ENCODE measurements around the gene RRP9.
A peak's percentile ranks its signal among the peaks of the same experiment; 100 is the strongest.

RRP9 gene

DNA sequence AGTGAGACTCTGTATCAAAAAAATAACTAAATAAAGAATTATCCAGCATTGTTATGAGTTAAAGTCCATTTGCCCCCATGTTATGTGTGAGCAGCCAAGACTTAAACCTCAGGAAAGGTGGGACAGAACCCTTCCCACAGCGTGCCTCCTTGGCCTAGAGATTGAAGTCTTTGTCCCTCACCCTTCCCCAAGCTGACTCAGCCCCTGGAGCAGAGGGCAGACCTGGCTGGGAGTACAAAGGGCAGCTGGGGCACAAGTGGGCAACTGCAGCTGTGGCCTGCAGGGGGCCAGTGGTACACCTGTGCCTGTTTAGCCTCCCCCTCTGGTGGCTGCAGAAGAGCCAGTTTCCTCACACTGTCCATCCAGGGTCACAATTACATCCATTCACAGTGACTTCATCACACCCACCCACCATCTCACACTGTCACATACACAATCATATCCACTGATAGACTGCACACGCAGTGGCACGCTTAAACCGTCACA lies 40.7 kb upstream of the RRP9 start:
- Histone ChIP-seq H3K79me2 (ENCODE audit: control insufficient read depth, insufficient read depth, low read length, unreplicated experiment) (peaks cover 13% of the 10 kb centered on the region), H2AFZ (ENCODE audit: low read length, unreplicated experiment) (peak overlapping the region; percentile 40), H3K27ac (ENCODE audit: low read depth, low read length) (peak overlapping the region; percentile 77), H3K4me1 (ENCODE audit: control insufficient read depth, insufficient read depth, low read length, unreplicated experiment) (peaks cover 14% of the 10 kb centered on the region), H3K4me3 (ENCODE audit: low read depth, low read length) (peak overlapping the region; percentile 85), H3K36me3 (ENCODE audit: insufficient read depth, low read length) (no peaks in the 10 kb centered on the region), H3K27me3 (ENCODE audit: insufficient read depth, low read length) (no peaks in the 10 kb centered on the region)

DNA sequence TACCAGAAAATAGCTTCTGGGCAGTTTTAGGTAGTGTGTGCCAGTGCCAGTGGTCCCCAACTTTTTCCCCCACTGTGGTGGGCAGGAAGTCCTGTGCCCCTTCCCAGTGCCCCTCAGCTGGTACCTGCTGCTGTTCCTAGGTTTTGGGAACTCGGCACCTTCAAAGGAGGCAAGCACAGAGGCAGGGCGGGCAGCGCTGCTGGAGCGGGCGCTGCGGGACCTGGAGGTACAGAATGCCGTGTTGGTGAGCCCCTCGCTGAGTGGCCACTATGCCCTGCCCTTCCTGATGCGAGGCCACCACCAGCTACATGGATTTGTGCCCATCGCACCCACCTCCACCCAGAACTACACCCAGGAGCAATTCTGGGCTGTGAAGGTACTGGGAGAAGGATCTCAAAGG lies 38.5 kb upstream of the RRP9 start:
- Histone ChIP-seq H3K27me3 (ENCODE audit: insufficient read depth, low read length) (no peaks in the 10 kb centered on the region), H3K79me2 (ENCODE audit: control insufficient read depth, insufficient read depth, low read length, unreplicated experiment) (peaks cover 13% of the 10 kb centered on the region), H3K4me1 (ENCODE audit: control insufficient read depth, insufficient read depth, low read length, unreplicated experiment) (peaks cover 23% of the 10 kb centered on the region), H2AFZ (ENCODE audit: low read length, unreplicated experiment) (no peak overlapping the region), H3K36me3 (ENCODE audit: insufficient read depth, low read length) (no peaks in the 10 kb centered on the region), H3K4me3 (ENCODE audit: low read depth, low read length) (no peak overlapping the region), H3K27ac (ENCODE audit: low read depth, low read length) (no peak overlapping the region)

DNA sequence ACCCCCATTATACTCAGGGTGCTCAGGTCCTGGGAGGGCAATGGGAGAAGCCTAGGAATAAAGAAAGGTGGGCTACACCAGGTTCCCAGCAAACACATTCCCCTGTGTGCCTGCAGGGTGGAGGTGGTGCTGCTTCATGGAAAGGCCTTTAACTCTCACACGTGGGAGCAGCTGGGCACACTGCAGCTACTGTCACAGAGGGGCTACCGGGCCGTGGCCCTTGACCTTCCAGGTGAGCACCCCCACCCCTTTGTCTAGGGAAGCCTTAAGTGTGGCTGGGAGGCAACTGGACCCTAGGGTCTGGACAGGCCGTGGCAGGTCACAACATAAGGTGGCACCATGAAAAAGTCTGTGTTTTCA lies 36.4 kb upstream of the RRP9 start:
- no peaks in the 10 kb centered on the region for H3K27me3 ChIP-seq (ENCODE audit: insufficient read depth, low read length)
- no peaks in the 10 kb centered on the region for H3K36me3 ChIP-seq (ENCODE audit: insufficient read depth, low read length)
- H3K79me2 ChIP-seq (ENCODE audit: control insufficient read depth, insufficient read depth, low read length, unreplicated experiment), result peaks cover 11% of the 10 kb centered on the region
- H3K27ac ChIP-seq (ENCODE audit: low read depth, low read length), result no peak overlapping the region
- H3K4me3 ChIP-seq (ENCODE audit: low read depth, low read length), result no peak overlapping the region
- no peak overlapping the region for H2AFZ ChIP-seq (ENCODE audit: low read length, unreplicated experiment)
- H3K4me1 ChIP-seq (ENCODE audit: control insufficient read depth, insufficient read depth, low read length, unreplicated experiment), result peaks cover 23% of the 10 kb centered on the region

DNA sequence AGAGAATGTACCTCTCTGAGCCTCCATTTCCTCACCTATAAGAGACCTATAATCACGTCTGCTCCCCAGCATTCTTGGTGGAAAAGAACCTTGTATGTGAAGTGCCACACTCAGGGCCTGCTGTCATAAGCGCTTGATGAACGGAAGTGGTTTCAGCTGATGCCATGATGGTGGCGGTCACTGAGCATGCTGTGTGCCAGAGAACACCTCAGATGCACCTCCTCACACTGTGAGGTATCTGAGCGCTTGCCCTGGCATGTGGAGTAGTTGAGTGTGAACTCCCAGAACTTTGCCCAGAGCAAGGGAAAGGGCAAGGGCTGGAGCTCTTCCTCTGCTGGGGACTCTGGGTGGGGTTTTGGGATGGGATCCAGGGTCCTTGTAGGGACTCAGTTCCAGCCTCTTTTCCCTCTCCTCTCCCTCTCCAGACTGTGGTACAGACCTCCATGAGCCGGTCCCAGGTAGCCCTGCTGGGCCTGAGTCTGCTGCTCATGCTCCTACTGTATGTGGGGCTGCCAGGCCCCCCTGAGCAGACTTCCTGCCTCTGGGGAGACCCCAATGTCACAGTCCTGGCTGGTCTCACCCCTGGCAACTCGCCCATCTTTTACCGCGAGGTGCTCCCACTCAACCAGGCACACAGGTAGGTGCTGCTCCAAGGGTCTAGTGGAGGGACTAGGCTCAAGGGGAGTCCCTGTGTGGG lies 35.9 kb upstream of the RRP9 start:
- no peak overlapping the region for H3K27ac ChIP-seq (ENCODE audit: low read depth, low read length)
- H3K36me3 ChIP-seq (ENCODE audit: insufficient read depth, low read length), result no peaks in the 10 kb centered on the region
- H3K27me3 ChIP-seq (ENCODE audit: insufficient read depth, low read length), result no peaks in the 10 kb centered on the region
- peaks cover 11% of the 10 kb centered on the region for H3K79me2 ChIP-seq (ENCODE audit: control insufficient read depth, insufficient read depth, low read length, unreplicated experiment)
- peaks cover 23% of the 10 kb centered on the region for H3K4me1 ChIP-seq (ENCODE audit: control insufficient read depth, insufficient read depth, low read length, unreplicated experiment)
- no peak overlapping the region for H2AFZ ChIP-seq (ENCODE audit: low read length, unreplicated experiment)
- H3K4me3 ChIP-seq (ENCODE audit: low read depth, low read length), result no peak overlapping the region

DNA sequence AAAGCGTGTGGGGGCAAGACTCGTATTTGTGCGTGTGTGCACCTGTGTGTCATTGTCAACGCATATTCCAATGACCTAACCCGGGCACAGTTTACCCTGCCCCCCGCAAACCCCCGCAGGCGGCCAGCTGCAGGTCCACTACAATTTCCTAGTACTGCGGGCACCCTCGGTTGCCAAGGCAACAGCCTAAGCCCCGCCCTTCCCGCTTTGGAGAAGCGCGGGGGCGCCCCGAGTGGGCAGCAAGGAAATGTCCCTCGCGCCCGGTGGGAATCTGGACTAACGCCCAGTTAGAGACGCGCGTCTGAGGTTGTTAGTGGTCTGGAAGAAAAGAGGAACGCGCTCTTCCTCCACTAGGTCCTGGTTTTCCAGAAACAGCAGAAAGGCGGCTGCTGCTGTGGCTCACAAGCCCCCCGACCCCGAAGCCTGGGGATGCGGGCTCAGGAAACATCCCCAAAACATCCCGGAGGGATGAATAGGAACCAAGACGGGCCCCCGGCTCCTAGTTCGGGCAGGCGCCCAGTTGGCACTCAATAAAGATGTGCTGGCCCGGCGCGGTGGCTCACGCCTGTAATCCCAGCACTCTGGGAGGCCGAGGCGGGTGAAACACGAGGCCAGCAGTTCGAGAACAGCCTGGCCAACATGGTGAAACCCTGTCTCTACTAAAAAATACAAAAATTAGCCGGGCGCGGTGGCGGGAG lies 34.3 kb upstream of the RRP9 start:
- Histone ChIP-seq H3K27ac (ENCODE audit: low read depth, low read length) (no peak overlapping the region), H3K4me1 (ENCODE audit: control insufficient read depth, insufficient read depth, low read length, unreplicated experiment) (peaks cover 18% of the 10 kb centered on the region), H3K79me2 (ENCODE audit: control insufficient read depth, insufficient read depth, low read length, unreplicated experiment) (peaks cover 7% of the 10 kb centered on the region), H3K4me3 (ENCODE audit: low read depth, low read length) (peak overlapping the region; percentile 93), H2AFZ (ENCODE audit: low read length, unreplicated experiment) (no peak overlapping the region), H3K27me3 (ENCODE audit: insufficient read depth, low read length) (no peaks in the 10 kb centered on the region), H3K36me3 (ENCODE audit: insufficient read depth, low read length) (no peaks in the 10 kb centered on the region)

DNA sequence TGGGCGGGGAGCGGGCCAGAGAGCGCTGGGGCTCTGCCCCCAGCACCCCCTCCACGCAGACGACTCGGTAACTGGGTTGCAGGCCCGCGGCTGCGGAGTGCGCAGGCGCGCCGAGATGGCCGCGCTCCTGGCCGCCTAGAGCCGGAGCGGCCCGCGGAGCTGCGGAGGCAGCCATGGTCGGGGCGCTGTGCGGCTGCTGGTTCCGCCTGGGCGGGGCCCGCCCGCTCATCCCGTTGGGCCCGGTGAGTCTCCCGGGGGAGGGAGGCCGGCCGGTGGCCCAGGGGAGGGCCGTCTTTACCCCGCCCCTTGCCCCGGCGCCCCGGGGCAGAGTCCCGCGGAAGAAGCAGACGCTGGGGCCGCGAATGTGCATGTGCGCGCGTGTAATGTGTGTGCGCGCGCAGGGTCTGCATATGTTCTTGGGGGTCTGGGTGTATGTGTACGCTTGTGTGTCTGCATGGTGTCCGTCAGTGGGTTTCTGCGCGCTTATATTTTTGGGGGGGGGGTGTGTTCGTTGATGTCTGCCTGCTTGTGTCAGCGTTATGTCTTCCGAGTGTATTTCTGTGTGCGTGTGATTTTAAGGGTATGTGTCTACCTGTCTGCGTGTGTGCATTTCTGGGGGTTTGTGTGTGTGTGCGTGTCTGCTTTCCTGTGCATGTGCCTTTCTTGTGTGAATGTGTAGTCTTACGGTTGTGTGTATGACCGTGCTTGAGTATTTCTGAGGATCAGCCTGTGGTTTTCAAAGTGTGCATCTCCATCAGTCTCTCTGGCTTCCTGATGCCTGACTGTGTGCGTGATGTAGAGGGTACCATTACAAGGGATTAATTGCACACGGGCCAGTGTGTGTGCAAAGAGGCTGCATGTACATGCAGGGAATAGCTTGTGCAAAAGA lies 33.5 kb upstream of the RRP9 start, which contains the start of gene ABHD14A:
TSS of gene ABHD14A (plus strand) at position 102 of the 889 bp plus-strand sequence. CDS start at position 174, 72 bp downstream.
- peaks cover 6% of the 10 kb centered on the region for H3K79me2 ChIP-seq (ENCODE audit: control insufficient read depth, insufficient read depth, low read length, unreplicated experiment)
- peak within 1 kb of the TSS; percentile 68 for H2AFZ ChIP-seq (ENCODE audit: low read length, unreplicated experiment)
- H3K27me3 ChIP-seq (ENCODE audit: insufficient read depth, low read length), result no peaks in the 10 kb centered on the region
- H3K27ac ChIP-seq (ENCODE audit: low read depth, low read length), result no peak within 1 kb of the TSS; the same call in 1 of the 2 replicates
- H3K4me3 ChIP-seq (ENCODE audit: low read depth, low read length), result peak within 1 kb of the TSS; percentile 93
- no peaks in the 10 kb centered on the region for H3K36me3 ChIP-seq (ENCODE audit: insufficient read depth, low read length)
- H3K4me1 ChIP-seq (ENCODE audit: control insufficient read depth, insufficient read depth, low read length, unreplicated experiment), result peaks cover 18% of the 10 kb centered on the region

DNA sequence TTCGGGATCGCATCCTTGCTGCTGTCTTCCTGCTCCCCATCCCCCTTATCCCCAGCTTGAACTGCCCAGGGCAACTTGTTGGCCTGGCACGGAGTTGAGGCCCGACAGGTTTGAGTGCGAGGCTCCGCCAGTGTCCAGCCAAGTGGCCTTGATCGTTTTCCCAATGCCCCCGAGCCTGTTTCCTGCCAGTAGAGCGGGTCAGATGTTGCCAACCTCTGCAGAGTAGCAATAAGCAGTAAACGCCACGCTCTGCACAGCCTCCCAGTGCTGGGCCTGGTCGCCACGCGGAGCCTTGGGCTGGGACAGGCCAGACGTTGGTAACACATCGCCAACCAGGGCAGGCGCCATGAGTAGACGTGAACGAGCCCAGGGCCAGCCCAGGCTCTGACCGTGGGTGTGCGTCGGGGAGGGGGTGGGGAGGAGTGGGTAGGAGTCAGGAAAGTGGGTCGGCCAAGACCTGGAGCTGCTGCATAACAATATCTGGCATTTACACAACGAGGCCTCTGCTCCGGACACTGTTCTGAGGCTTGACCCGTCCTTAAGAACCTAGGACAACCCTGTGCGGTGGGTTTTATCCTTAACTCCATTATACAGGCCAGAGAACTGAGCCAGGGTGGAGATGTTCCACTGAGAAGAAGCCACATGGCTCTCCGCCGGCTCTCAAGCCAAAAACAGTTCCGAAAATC lies 32.7 kb upstream of the RRP9 start:
- H3K4me3 ChIP-seq (ENCODE audit: low read depth, low read length), result peak overlapping the region; percentile 93
- H3K27ac ChIP-seq (ENCODE audit: low read depth, low read length), result no peak overlapping the region; the same call in 1 of the 2 replicates
- H3K4me1 ChIP-seq (ENCODE audit: control insufficient read depth, insufficient read depth, low read length, unreplicated experiment), result peaks cover 18% of the 10 kb centered on the region
- no peaks in the 10 kb centered on the region for H3K27me3 ChIP-seq (ENCODE audit: insufficient read depth, low read length)
- H2AFZ ChIP-seq (ENCODE audit: low read length, unreplicated experiment), result peak overlapping the region; percentile 68
- no peaks in the 10 kb centered on the region for H3K36me3 ChIP-seq (ENCODE audit: insufficient read depth, low read length)
- H3K79me2 ChIP-seq (ENCODE audit: control insufficient read depth, insufficient read depth, low read length, unreplicated experiment), result peaks cover 6% of the 10 kb centered on the region

DNA sequence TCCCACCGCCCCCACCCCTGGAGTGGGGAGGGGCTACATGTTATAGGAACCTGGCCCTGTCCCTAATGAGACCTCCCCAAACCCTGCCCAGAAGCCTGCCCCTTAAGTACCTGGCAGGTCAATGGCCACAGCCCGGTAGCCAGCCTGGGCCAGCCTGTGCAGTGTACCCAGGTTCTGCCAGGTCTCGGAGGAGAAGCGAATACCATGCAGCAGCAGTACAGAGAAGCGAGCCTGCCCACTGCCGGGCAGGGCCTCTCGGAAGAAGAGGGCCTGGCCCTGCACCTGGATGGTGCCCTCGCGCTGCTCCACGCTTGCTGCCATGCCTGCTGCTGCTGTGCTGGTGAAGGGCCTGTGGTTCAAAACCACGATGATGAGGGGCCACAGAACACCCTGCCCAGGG lies 29.6 kb upstream of the RRP9 start:
- Histone ChIP-seq H3K27me3 (ENCODE audit: insufficient read depth, low read length) (no peaks in the 10 kb centered on the region), H3K36me3 (ENCODE audit: insufficient read depth, low read length) (no peaks in the 10 kb centered on the region), H3K4me1 (ENCODE audit: control insufficient read depth, insufficient read depth, low read length, unreplicated experiment) (peaks cover 25% of the 10 kb centered on the region), H3K79me2 (ENCODE audit: control insufficient read depth, insufficient read depth, low read length, unreplicated experiment) (peaks cover 13% of the 10 kb centered on the region), H3K27ac (ENCODE audit: low read depth, low read length) (no peak overlapping the region), H3K4me3 (ENCODE audit: low read depth, low read length) (no peak overlapping the region), H2AFZ (ENCODE audit: low read length, unreplicated experiment) (no peak overlapping the region)

DNA sequence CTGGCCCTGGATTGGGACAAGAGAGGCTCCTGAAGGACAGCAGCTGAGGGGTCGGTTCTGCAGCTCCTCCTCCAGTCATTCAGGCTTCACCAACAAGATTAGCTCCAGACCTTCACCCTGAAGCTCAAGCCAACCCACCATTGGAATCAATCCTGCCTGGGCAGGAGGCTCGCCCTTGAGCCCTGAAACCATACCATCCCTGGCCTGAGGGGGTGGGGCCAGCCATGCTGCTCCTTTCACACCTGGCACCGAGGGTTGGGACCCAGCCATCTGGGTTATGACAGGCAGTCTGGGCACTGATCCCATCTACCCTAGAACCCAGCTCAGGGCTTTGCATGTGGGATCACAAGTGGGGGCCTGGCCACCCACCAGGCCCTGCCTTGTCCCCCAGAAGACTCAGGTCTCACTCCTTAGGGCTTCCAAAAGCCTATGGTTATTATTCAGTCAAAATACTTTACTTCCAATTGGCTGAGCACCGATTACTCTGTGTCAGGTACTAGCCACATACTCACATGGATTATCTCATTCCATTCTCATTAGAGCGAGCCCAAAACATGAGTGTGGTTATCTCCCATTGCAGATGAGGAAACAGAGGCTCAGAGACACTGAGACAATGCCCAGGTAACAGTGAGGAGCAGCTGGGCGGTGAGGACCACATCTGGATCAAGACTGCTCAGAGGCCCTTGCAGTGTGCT lies 29.0 kb upstream of the RRP9 start:
- H3K4me3 ChIP-seq (ENCODE audit: low read depth, low read length), result no peak overlapping the region
- peaks cover 27% of the 10 kb centered on the region for H3K4me1 ChIP-seq (ENCODE audit: control insufficient read depth, insufficient read depth, low read length, unreplicated experiment)
- peaks cover 19% of the 10 kb centered on the region for H3K79me2 ChIP-seq (ENCODE audit: control insufficient read depth, insufficient read depth, low read length, unreplicated experiment)
- no peak overlapping the region for H3K27ac ChIP-seq (ENCODE audit: low read depth, low read length)
- no peaks in the 10 kb centered on the region for H3K36me3 ChIP-seq (ENCODE audit: insufficient read depth, low read length)
- no peaks in the 10 kb centered on the region for H3K27me3 ChIP-seq (ENCODE audit: insufficient read depth, low read length)
- no peak overlapping the region for H2AFZ ChIP-seq (ENCODE audit: low read length, unreplicated experiment)
